CD8-positive, alpha-beta memory T cell (primary cell): ENCODE measurements around the gene VEGFA. TPM values are rescaled to one million over a fixed set of nuclear protein-coding genes. Genes with fewer than 3 reads are reported as not detected.

Experiments
- CTCF ChIA-PET: fragments of 350-600 bp; sonication (Branson Sonifier 250); formaldehyde crosslinking; loops from one replicate; lab custom pipeline; 2021; ENCODE audit warnings: antibody characterized with exemption; lab: Charles Lee
- POLR2A ChIA-PET: fragments of 350-600 bp; sonication (Branson Sonifier 250); formaldehyde crosslinking; loops from one replicate; lab custom pipeline; 2021; ENCODE audit warnings: antibody characterized with exemption; lab: Charles Lee
- DNase-seq, 5 donors: peaks; one replicate each; pipeline versions ENCODE4 v3.0.0 to v3.0.0-alpha.2; 2020 to 2022; ENCODE audit warnings: mixed read lengths in 1 of 5
- H3K27ac ChIP-seq: one replicate; pipeline ENCODE4 v1.7.0; 2013; ENCODE audit warnings: low read depth, mild to moderate bottlenecking, low read length, moderate library complexity
- H3K27me3 ChIP-seq: 2 replicates; pipeline ENCODE4 v1.7.0; 2013; ENCODE audit warnings: low read length, mild to moderate bottlenecking; ENCODE audit not compliant: insufficient read depth, poor library complexity, severe bottlenecking
- H3K36me3 ChIP-seq: 2 replicates; pipeline ENCODE4 v1.7.0; 2013; ENCODE audit warnings: mild to moderate bottlenecking, low read length, moderate library complexity; ENCODE audit not compliant: insufficient read depth
- H3K4me1 ChIP-seq: 2 replicates; pipeline ENCODE4 v1.7.0; 2013; ENCODE audit warnings: mild to moderate bottlenecking, low read length, moderate library complexity; ENCODE audit not compliant: insufficient read depth
- H3K4me3 ChIP-seq: 2 replicates; pipeline ENCODE4 v1.7.0; 2013; ENCODE audit warnings: mild to moderate bottlenecking, low read length
- H3K9me3 ChIP-seq: 2 replicates; pipeline ENCODE4 v1.7.0; 2013; ENCODE audit warnings: mild to moderate bottlenecking, low read length
- H3K27ac Mint-ChIP-seq, 8 donors: one replicate each; pipeline ENCODE4 v1.8.0; 2020 to 2021; ENCODE audit warnings: mixed read lengths in 8 of 8, mild to moderate bottlenecking in 6 of 8, inconsistent platforms in 3 of 8, moderate library complexity in 3 of 8
- H3K27me3 Mint-ChIP-seq, 2 donors: one replicate each; pipeline ENCODE4 v1.8.0; 2020 to 2021; ENCODE audit warnings: mixed read lengths in 2 of 2, mild to moderate bottlenecking in 1 of 2, moderate library complexity in 1 of 2
- H3K36me3 Mint-ChIP-seq, 3 donors: one replicate each; pipeline ENCODE4 v1.8.0; 2020 to 2021; ENCODE audit warnings: mixed read lengths in 3 of 3, inconsistent platforms in 1 of 3, mild to moderate bottlenecking in 1 of 3
- H3K4me1 Mint-ChIP-seq, 3 donors: one replicate each; pipeline ENCODE4 v1.8.0; 2020 to 2021; ENCODE audit warnings: mixed read lengths in 3 of 3, inconsistent platforms in 1 of 3, mild to moderate bottlenecking in 1 of 3
- H3K4me3 Mint-ChIP-seq, 7 donors: one replicate each; pipeline ENCODE4 v1.8.0; 2020 to 2021; ENCODE audit warnings: mixed read lengths in 7 of 7, mild to moderate bottlenecking in 6 of 7, moderate library complexity in 4 of 7, inconsistent platforms in 2 of 7
- H3K9me3 Mint-ChIP-seq, 5 donors: one replicate each; pipeline ENCODE4 v1.8.0; 2020 to 2022; ENCODE audit warnings: mixed read lengths in 5 of 5, mild to moderate bottlenecking in 3 of 5, moderate library complexity in 2 of 5, inconsistent platforms in 1 of 5
- polyA plus RNA-seq: library from polyadenylated mRNA; unstranded; fragments of 300-500 nt; fragmentation: Illumina TruSeq; gene quantifications from one replicate; pipeline ENCODE4 v1.2.3, GENCODE V29; 2021
- total RNA-seq, 2 experiments: library from RNA; stranded (reverse); gene quantifications; one replicate each; pipeline ENCODE4 v1.2.3, GENCODE V29; 2021

Gene VEGFA
- total and polyA plus RNA-seq, 3 experiments from 2014 or later = 16.4 to 17.5 TPM; not detected in 1

DNA sequence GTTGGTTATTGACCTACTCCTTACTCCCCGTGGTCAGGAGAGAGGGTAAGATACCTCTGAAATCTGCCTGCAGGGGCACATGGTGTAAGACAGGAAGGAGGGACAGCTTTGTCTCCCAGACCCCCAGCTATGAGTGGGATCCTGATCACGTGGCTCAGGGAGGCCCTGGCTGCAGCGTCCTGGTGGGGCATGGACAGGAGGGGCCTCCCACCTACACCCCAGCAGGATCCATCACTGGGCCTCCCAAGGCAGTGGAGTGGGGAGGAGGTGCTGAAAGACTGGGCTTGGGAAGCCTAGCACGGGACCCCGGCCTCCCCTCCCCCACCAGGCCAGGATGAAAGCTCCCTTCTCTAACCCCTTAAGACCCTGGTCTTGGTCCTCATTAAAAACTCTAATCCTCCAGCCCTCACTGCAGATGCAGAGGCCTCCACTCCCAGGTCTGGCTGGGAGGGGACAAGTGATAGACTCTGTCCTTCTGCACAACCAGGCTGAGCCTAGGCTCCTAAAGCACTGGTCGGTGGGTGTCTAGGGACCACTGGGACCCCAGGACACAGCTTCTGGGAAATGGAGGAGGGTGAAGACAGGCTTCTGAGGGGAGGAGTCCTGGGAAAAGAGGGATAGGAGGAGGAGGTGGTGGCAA, 29.6 kb upstream of the VEGFA start:
- H3K27ac Mint-ChIP-seq = peak overlapping the region in 1 of 8 donors; percentile 60
- H3K27ac ChIP-seq = no peak overlapping the region
- H3K4me3 ChIP-seq = no peak overlapping the region
- DNase-seq = no peak
- CTCF ChIA-PET = interaction anchor here (1.5 to 2.1 kb wide), 3 partner anchors 16 to 29 kb away, joined by 3 to 7 read pairs (median 5); no protein-coding TSS in a partner anchor
- no peaks in the 10 kb centered on the region for H3K9me3 ChIP-seq
- no peaks in the 10 kb centered on the region for H3K4me1 ChIP-seq
- H3K27me3 Mint-ChIP-seq = peaks cover 1 to 13% of the 10 kb centered on the region in 2 donors
- H3K27me3 ChIP-seq = no peaks in the 10 kb centered on the region
- no peaks in the 10 kb centered on the region for H3K36me3 Mint-ChIP-seq
- H3K4me3 Mint-ChIP-seq = no peak overlapping the region
- POLR2A ChIA-PET = no interaction called here
- no peaks in the 10 kb centered on the region for H3K9me3 Mint-ChIP-seq
- H3K36me3 ChIP-seq = no peaks in the 10 kb centered on the region
- H3K4me1 Mint-ChIP-seq = no peaks in the 10 kb centered on the region

DNA sequence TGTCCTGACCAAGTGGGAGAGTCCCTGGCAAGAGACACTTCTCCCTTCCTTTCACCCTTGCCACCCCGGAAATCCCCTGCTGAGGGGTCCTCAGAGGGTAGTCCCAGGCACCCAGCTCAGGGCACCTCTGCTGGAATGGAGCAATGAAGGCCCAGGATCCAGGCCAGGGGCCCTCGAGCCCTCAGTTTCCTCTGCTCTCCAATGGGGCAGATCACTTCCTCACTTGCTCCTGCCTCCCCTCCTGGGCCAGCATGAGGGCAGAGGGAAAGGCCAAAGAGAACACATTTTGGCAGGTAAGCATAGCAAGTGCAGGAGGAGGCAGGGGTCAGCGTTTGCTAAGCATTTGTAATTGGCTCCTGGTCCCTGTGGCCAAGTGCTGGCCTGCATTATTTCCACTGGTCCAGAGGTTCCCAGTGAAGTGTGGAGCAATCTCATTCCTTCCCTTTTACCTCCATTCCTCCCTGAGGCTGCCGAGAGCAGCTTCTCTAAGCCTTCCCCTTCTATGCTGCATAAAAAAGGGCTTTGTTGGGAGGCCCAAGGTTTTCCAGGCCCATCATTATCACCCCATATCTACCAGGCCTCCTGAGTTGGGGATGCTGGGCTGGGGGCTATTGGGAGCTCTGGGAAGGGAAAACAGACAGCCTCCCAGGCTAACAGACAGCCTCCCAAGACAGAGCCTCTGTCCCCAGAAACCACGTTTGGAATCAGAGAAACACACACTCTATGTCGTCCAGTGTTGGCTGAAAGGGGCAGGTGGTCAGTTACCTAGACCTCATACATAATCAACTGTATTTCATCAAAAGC, 28.8 kb upstream of the VEGFA start:
- Histone ChIP-seq H3K36me3 (no peaks in the 10 kb centered on the region), H3K4me1 (no peaks in the 10 kb centered on the region), H3K27ac (no peak overlapping the region), H3K27me3 (no peaks in the 10 kb centered on the region), H3K4me3 (no peak overlapping the region), H3K9me3 (no peaks in the 10 kb centered on the region)
- CTCF ChIA-PET = interaction anchor here (2.1 kb wide), 1 partner anchor 28 kb away, joined by 7 read pairs; no protein-coding TSS in a partner anchor
- H3K27me3 Mint-ChIP-seq = peaks cover 4 to 20% of the 10 kb centered on the region in 2 donors
- H3K4me3 Mint-ChIP-seq = no peak overlapping the region
- no peaks in the 10 kb centered on the region for H3K36me3 Mint-ChIP-seq
- POLR2A ChIA-PET = no interaction called here
- no peak for DNase-seq
- no peaks in the 10 kb centered on the region for H3K9me3 Mint-ChIP-seq
- H3K27ac Mint-ChIP-seq = no peak overlapping the region
- no peaks in the 10 kb centered on the region for H3K4me1 Mint-ChIP-seq

DNA sequence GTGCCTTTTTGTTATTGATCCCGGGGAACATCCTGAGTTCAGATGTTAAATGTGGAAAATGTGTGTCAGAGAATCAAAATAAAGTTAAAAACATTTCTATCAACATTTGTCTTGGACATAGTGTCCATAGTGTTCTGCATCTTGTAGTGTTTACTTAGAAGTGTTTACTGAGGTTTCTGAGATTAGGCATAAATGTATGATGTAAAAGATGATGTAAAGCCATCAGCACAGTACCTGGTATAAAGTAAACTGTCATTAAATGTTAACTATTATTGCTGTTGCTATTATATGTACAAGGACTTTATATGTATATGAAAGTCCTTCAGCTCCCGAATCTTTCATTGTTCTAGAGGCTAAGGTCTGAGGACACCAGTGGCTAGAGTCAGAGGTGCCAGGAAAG, 28.2 kb upstream of the VEGFA start:
- no peaks in the 10 kb centered on the region for H3K4me1 Mint-ChIP-seq
- peaks cover 8 to 26% of the 10 kb centered on the region in 2 donors for H3K27me3 Mint-ChIP-seq
- Histone ChIP-seq H3K9me3 (no peaks in the 10 kb centered on the region), H3K4me1 (no peaks in the 10 kb centered on the region), H3K4me3 (no peak overlapping the region), H3K36me3 (no peaks in the 10 kb centered on the region), H3K27ac (no peak overlapping the region), H3K27me3 (no peaks in the 10 kb centered on the region)
- DNase-seq = no peak
- CTCF ChIA-PET = interaction anchor here (1.5 kb wide), 1 partner anchor 27 kb away, joined by 3 read pairs; no protein-coding TSS in a partner anchor
- no peak overlapping the region for H3K4me3 Mint-ChIP-seq
- H3K36me3 Mint-ChIP-seq = no peaks in the 10 kb centered on the region
- no peaks in the 10 kb centered on the region for H3K9me3 Mint-ChIP-seq
- H3K27ac Mint-ChIP-seq = no peak overlapping the region
- POLR2A ChIA-PET = no interaction called here

DNA sequence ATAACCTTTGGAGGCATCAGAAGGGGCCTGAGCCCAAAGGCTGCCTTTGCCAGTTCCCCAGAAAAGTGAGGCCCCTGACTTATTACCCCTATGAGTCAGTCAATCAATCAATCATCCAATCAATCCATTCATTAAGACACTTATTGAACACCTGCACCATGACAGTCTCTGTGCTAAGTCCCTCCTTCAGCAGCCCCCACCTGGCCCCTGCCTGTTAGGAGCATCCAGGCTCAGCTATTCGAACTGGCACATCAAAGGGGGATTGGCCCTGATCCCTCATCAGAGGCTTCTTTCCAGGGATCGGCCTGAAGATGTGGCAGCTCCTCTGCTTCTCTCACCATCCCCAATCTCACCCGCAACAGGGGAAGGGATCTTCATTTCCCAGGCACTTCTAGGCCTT, 27.7 kb upstream of the VEGFA start:
- H3K9me3 Mint-ChIP-seq = no peaks in the 10 kb centered on the region
- H3K27me3 Mint-ChIP-seq = peaks cover 8 to 29% of the 10 kb centered on the region in 2 donors
- H3K4me3 ChIP-seq = no peak overlapping the region
- no peaks in the 10 kb centered on the region for H3K36me3 ChIP-seq
- POLR2A ChIA-PET = no interaction called here
- no peaks in the 10 kb centered on the region for H3K4me1 Mint-ChIP-seq
- no peaks in the 10 kb centered on the region for H3K4me1 ChIP-seq
- no peaks in the 10 kb centered on the region for H3K27me3 ChIP-seq
- H3K36me3 Mint-ChIP-seq = no peaks in the 10 kb centered on the region
- no peak overlapping the region for H3K27ac Mint-ChIP-seq
- CTCF ChIA-PET = interaction anchor here (1.5 kb wide), 1 partner anchor 27 kb away, joined by 3 read pairs; no protein-coding TSS in a partner anchor
- H3K27ac ChIP-seq = no peak overlapping the region
- no peaks in the 10 kb centered on the region for H3K9me3 ChIP-seq
- H3K4me3 Mint-ChIP-seq = no peak overlapping the region
- no peak for DNase-seq

DNA sequence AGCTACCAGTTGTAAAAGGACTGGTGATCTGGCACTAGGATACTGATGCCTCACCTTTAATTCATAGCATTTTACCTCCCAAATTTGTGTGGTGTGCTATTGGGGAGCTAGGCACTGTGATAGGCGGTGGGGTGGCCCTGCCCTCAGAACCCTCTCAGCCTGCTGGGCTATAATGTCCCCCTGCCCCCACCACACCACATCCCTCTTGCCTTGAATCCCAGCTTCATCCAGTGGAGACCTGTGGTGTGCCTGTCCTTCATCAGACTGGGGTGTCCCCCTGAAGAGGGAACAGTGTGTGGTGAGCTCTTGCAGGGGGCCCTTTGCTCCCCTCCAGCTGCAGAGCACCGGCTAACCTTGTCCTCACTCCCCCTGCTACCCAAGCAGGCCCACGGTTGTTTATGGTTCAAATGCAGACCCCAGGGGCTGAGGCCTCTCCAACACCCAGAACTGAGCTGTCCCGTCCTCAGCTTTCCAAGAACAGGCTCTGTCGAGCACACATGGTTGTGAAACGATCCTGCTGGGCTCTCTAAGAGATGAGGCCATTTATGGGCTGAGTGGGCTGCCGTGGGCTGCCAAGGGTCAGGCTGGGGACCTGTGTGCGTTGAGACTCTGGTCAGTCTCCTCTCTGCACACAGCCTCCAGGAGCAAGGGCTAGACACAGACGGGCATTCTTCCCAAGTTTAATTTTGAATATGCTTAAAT, 26.9 kb upstream of the VEGFA start:
- CTCF ChIA-PET = interaction anchor here (1.5 kb wide), 1 partner anchor 26 kb away, joined by 3 read pairs; no protein-coding TSS in a partner anchor
- no peaks in the 10 kb centered on the region for H3K4me1 Mint-ChIP-seq

DNA sequence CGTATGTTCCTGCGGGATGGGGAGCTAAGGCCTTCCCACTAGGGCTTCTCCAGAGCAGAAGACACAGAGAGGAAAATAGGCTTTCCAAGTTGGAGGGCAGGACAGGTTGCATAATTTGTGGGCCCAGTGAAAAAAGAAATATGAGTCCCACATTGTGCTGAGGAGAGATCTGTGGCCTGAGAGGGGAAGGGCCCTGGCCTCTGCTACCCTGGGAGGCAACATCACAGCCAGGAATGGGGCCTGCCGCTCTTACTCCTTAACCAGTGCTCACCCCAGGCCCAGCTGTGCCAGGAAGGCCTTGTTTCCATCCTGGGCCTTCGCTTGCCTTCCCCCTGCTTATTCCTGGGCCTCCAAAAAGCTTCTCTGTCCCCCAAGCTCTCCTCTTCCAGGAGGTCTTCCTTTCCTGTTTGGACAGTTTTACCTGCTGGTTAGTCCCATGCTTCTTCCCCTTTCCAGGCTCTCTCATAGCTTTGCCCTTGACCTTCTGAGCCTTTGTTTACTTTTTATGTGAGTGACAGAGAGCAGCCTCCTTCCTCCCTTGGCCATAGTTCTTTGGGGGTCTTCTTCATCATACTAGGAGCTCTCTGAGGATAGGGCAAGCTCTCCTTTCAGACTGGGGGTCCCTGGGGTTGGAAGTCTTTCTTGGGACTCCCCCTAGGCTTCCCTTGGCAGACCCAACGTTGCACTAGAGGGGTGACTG, 26.2 kb upstream of the VEGFA start:
- Mint-ChIP-seq H3K27ac (peak overlapping the region in 2 of 8 donors; percentile 30 to 82), H3K27me3 (peaks cover 8 to 35% of the 10 kb centered on the region in 2 donors), H3K36me3 (no peaks in the 10 kb centered on the region), H3K4me1 (no peaks in the 10 kb centered on the region), H3K4me3 (no peak overlapping the region), H3K9me3 (no peaks in the 10 kb centered on the region)
- Histone ChIP-seq H3K4me1 (no peaks in the 10 kb centered on the region), H3K9me3 (no peaks in the 10 kb centered on the region), H3K4me3 (no peak overlapping the region), H3K27ac (no peak overlapping the region), H3K36me3 (no peaks in the 10 kb centered on the region), H3K27me3 (no peaks in the 10 kb centered on the region)
- ChIA-PET CTCF (interaction anchor here (1.3 kb wide), 1 partner anchor 25 kb away, joined by 3 read pairs; no protein-coding TSS in a partner anchor), POLR2A (no interaction called here)
- DNase-seq = no peak

More for the DNA sequence above, 26.9 kb upstream of the VEGFA start:
- Mint-ChIP-seq H3K27me3 (peaks cover 8 to 35% of the 10 kb centered on the region in 2 donors), H3K4me3 (no peak overlapping the region), H3K9me3 (no peaks in the 10 kb centered on the region), H3K27ac (peak overlapping the region in 2 of 8 donors; percentile 18 to 24), H3K36me3 (no peaks in the 10 kb centered on the region)
- H3K36me3 ChIP-seq = no peaks in the 10 kb centered on the region
- no peak overlapping the region for H3K27ac ChIP-seq
- no peaks in the 10 kb centered on the region for H3K4me1 ChIP-seq
- POLR2A ChIA-PET = no interaction called here
- no peak for DNase-seq
- no peaks in the 10 kb centered on the region for H3K27me3 ChIP-seq
- no peak overlapping the region for H3K4me3 ChIP-seq
- H3K9me3 ChIP-seq = no peaks in the 10 kb centered on the region

DNA sequence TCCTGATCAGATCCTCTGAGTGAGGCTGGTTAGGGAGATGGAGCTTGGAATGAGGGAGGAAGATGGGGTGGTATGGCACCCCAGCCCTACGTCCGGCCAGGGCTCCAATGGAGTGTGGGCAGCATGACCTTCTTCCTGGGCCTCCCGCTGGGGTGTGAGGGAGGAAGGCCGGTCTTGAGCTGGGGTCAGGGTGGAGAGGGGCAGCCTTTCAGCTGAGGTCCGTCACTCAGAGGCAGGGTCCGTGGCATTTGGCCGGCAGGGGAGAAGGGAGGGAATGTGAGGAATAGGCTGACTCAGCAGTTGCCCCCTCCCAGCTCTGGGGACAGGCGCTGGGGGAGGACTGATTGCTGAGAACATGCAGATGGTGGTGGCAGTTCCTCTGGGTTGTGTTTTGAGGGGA, 25.5 kb upstream of the VEGFA start:
- no peak for DNase-seq
- Histone ChIP-seq H3K4me1 (no peaks in the 10 kb centered on the region), H3K27ac (no peak overlapping the region), H3K4me3 (no peak overlapping the region), H3K36me3 (no peaks in the 10 kb centered on the region), H3K9me3 (no peaks in the 10 kb centered on the region), H3K27me3 (no peaks in the 10 kb centered on the region)
- Mint-ChIP-seq H3K4me3 (no peak overlapping the region), H3K36me3 (no peaks in the 10 kb centered on the region), H3K4me1 (no peaks in the 10 kb centered on the region), H3K9me3 (no peaks in the 10 kb centered on the region), H3K27ac (no peak overlapping the region), H3K27me3 (peaks cover 8 to 35% of the 10 kb centered on the region in 2 donors)
- ChIA-PET POLR2A (no interaction called here), CTCF (interaction anchor here (0.6 to 1.3 kb wide), 3 partner anchors 25 to 78 kb away, joined by 3 read pairs; no protein-coding TSS in a partner anchor)
